Measurements from ENCODE around the gene KAT7.

Gene KAT7

DNA sequence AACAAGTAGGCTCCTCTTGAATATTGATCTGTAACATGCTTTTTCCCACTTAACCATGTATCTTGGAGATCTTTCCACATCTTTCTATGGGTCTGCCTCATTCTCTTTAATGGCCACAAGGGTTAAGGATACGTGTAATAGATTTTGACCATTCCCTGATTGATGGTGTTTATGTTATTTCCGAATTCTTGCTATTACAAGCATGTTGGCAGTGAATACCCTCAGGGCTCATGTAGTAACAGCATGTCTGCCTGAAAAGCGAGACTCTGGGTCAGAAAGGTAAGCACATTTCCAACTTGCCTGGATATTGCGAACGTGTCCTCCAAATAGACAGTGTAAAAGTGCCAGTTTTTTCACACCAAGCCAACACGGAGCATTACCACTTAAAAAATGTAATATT, 54.4 kb downstream of the KAT7 start:
- no peak for DNase-seq (ENCODE audit: low read depth, low spot score)

DNA sequence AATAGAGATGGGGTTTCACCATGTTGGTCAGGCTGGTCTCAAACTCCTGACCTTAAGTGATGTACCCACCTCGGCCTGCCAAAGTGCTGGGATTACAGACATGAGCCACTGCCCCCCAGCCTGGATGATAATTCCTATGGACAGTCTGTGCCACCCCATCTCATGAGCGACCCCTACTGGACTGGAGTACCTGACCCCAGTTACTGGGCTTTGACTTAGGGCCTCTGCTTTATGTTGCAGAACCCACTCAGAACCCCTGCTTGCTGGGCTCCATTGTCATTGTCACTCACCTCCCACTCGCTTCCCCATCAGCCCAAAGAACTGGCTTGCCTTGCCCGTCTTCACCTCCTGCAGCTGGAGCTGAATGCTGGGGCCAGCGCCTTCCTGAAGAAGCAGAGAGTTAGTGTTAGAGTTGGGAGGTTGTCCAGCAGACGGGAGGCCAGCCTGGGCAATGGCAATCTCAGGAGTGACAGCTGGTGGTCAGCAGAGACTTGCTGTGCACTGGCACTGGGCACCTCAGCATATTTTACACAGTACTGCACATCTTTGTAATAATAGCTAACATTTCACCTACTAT, 55.4 kb downstream of the KAT7 start:
- DNase-seq (ENCODE audit: low read depth, low spot score) = no peak

DNA sequence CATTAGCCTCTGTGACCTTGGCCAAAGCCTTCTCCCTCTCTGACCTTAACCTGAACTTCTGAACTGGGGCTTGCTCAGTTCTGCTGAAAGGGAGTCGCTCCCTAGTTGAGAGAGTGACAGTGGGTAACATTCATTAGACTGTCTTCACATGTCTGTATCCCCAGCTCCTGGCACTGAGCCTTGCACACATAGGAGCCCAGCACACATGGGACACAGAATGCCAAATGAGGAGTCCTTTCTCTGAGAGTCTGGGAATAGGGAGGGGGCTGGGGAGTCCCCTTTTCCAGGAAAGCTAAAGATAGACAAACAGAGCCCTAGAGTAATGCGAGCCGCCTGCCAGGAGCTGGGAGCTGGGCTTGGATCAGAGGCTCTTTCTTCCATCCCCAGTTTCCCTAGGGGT, 56.8 kb downstream of the KAT7 start:
- no peak for DNase-seq (ENCODE audit: low read depth, low spot score)

DNA sequence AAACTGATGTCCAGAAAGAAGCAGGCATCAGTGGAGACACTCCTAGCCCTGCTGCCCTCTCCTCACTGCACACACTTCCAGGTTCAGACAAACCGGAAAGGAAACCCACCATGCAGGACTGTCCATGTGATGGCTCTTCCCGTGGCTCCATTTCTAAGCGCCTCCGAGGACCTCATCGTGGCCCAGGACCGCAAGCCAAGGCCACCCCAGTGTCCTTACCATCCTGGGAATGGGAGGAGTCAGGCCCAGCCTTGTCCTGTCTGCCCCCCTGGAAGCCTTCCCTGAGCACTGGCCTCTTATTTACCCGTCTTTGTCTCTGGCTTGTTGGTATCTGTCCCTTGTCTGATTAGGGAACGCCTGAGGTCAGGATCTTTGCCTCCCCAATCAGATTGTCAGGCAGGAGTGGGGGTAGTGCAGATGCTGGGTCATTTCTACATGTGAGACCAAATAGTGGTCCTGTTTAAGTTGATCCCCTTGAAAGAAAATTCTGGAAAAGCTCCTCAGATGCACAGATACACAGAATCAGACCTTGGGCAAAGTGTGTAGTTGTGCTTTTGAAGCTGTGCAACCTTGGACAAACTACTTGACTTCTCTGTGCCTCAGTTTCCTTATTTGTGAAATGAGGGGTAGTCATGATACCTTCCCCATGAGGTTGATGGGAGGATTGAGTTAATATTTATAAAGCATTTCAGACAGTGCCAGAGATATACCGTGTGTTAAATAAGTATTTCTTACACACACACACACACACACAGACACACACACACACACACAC, 58.6 kb downstream of the KAT7 start:
- DNase-seq (ENCODE audit: low read depth, low spot score) = no peak

DNA sequence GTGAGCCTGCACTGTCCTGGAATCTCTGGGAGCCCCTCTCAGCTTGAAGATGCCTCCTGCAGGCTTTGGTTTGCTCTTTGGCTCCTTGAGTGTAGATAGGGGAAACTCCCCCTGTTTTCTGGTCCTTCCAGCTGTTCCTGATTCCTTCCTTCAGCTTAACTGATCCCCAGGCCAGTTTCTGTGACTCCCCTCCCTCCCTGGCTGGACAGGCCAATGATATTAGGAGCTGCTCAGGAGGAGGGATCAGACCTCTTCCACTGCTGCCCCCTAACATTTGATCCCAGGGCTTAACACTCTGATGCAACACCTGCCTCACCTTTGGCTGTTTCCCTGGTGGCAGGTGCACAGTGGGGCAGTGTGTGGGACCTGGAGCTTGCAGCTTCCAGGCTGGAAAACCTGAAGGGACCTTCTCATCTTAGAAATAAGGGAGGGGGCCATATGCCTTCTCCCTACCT, 59.6 kb downstream of the KAT7 start, which contains the start of gene TAC4:
TAC4 (minus strand) TSS at position 51 of the 455 bp plus-strand sequence. CDS start 52 bp downstream, outside the sequence.
- no peak for DNase-seq (ENCODE audit: low read depth, low spot score)

DNA sequence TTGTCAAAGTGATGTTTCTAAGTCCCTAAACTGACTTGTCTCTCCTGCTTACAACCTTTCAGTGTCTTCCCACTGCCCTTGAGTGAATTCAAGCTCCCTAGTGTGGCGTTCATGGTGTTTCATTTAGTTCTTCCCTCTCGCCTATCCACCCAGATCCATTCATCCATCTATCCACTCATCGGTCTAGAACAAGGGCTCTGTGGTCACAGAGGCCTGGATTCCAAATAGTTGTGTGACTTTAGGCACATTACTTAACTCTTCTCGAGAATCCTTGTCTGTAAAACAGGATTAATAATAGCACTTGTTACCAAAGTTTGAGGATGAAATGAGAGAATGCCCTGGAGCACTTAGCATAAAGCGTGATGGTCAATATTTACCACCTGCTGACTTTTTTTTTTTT, 60.3 kb downstream of the KAT7 start:
- no peak for DNase-seq (ENCODE audit: low read depth, low spot score)

DNA sequence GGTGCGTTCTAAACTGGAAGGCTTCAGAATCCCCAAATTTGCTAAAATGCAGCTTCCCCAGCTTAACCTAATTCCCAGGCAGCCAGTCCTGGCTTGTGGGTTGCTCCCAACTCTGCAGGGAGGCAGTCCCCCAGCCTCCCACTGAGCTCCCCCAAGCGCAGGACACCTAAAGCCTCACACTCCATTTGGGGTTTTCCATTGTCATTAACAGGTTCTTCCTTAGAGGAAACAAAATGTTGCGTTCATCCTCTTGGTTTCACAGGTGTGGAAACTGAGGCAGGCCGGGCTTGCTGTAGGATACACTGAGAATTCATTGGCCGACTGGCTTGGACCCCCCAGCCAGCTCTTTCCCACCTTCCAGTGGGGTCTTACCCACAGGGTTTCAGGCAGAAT, 61.7 kb downstream of the KAT7 start:
- no peak for DNase-seq (ENCODE audit: low read depth, low spot score)

DNA sequence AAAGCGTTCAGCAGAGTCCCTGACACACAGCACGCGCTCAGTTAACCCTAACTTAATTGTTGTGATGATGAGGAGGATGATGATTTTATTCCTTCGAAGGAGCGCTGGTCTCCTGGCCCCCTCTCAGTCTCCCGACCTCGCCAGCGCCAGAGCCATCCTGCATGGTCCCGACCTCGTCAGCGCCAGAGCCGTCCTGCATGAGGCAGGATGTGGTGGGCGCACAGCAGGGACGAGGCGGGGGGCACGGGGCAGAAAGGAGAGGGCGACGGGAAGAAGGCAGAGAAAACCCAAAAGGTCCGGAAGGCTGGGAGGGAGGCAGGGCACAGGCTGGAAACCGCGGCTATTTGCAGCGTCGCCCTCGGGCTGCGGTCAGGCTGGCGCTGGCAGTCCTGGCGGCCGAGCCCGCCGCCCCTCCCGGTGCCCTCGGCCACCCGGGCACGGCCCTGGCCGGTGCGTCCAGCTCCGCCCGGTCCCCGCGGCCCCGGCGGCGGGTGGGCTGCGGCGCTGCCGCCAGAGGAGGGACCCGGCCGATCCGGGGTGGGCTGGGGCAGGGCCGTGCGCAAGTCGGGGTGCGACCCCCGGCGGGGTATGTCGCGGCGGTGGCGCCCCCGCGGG, 62.4 kb downstream of the KAT7 start:
- DNase-seq (ENCODE audit: low read depth, low spot score) = no peak

DNA sequence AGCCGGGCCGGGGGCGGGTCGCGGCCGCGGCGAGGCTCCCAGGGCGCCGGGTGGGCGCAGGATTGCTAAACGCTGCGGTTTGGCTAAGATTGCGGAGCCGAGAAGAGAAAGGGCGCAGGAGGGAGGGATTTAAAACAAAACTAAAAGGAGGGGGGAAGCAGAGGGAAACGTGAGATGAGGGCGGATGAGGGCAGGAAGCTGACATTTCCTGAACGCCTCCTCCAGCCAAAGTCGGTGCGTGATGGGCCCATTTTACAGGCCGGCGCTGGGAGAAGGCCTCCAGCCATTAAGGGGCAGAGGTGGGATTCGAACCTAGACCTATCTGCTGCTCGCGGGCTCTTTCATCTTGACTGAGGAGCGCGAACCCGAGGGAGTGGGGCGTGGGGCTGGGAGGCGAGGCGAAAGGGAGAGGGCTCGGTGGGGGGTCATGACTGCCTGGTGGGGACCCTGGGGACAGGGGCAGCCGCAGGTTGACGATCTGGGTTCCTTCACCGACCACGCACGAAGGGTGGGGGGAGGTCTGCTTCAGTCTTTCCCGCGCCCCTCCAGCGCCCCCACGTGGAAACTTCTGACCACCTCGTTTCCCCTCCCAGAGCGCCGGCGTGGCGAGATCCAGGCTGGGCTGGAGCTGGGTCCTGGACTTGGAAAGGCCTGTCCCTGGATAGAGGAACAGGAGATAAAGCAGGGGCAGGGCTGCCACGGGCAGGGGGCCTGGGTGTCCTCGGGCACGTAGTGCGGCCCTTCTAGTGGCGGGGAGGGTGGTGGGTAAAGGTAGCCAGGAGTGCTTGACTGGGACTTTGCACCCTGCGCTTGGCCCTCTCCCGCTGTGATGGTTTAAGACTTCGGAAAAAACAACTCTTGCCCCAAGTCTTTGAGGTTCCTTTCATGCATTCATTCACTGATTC, 63.2 kb downstream of the KAT7 start:
- no peak for DNase-seq (ENCODE audit: low read depth, low spot score)

DNA sequence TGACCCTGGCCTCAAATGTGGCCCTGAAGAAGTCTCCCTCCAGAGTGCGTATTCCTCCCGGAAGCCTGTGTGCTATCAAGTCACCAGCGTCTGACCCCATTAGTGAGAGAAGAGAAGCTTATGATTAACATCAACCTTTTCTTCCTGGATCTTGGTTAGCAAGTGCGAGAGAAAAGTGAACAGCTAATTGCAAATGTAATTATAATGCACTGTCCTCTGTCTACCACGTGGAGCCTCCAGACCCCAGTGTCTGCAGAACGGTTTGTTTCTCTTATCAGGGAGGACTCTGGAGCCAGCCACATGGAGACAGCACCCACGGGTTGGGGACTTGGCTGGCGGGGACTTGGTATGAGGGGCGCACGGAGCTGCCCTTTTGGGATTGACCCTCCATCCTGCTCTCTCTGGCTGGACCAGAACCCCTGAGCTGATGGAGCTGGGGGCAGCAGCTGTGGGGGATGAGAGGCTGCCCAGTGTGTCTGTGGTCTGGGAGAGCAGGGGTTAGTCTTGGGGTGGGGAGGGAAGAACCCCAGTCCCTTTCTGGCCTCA, 65.1 kb downstream of the KAT7 start:
- no peak for DNase-seq (ENCODE audit: low read depth, low spot score)

DNA sequence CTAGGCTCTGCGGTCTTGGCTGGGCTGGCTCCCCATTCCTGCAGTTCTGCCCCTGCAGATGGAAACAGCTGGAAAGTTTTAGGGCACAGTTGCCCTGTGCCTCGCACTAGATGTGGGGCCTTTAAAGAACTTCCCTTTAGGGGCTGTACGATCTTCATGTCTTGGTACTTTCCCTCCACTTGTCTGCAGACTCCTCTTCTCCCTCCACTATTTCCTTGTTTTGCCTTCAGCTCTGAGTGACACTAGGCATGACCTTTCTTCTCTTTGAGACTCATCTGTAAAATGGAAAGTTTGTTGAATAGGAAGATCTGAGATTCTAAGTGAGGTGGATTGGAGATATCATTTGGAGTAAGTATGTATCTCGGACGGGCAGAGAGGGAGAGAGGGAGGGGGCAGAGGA, 65.6 kb downstream of the KAT7 start:
- DNase-seq (ENCODE audit: low read depth, low spot score) = no peak

DNA sequence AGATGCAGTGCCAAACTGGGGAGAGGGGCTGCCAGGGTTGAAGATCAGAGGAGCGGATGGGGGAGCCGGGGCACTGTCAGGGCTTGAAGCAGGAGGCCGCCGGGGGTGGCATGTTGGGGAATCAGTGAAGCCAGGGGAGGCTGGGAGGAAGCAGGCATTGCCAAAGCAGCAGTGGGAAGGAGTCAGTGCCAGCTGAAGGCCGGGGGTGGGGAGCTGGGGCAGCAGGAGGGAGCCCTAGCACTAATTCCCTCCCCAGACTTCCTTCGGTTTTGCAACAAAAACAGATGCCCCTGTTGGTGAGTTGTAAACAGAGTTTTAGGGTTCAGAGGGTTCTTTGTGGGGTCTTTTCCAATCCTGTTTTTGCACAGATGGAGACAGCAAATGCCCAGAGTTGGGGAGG, 70.3 kb downstream of the KAT7 start:
- DNase-seq (ENCODE audit: low read depth, low spot score) = no peak

DNA sequence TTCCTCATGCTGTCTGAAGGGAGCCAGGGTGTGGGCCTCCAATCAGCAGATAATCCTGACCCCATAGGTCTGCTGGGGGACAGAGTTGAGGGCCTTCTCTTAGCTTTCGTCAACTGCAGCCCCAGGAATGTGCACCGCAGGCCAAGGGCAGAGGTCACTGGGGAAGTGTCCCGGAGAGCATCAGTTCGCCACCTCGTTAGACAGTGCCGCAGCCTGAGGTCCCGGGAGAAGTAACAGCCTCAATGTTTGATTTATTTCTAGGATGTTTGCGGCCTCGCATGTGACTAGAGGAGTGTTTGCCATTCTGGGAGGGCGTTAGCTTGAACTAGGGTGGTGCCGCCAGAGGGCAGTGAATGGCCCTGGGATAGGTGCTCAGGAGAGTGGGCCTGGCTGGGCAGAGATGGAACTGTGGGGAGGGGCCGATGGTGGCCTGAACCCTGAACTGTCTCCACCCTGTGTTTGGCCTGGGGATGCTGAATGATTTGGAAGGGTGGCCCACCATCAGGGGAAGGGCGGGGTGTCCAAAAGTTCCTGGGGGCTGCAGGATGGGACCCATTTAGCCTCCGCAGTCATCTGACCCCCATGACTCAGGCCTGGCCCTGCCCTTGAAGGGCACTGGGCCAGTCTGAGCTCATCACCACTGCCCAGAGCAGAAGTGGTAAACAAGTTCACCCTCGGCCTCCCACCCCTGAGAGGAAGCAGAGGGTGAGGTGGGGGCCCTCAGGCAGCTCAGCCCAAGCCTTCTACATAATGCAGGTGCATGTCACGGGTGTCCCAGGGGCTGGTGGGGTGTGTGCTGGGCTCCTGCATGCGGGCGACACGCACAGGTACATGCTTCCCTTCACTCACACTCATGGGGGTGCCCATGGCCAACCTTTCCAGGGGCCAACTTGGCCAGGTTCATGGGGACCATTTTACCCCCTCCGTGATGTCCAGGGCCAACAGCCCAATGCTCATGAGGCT, 71.8 kb downstream of the KAT7 start:
- no peak for DNase-seq (ENCODE audit: low read depth, low spot score)

DNA sequence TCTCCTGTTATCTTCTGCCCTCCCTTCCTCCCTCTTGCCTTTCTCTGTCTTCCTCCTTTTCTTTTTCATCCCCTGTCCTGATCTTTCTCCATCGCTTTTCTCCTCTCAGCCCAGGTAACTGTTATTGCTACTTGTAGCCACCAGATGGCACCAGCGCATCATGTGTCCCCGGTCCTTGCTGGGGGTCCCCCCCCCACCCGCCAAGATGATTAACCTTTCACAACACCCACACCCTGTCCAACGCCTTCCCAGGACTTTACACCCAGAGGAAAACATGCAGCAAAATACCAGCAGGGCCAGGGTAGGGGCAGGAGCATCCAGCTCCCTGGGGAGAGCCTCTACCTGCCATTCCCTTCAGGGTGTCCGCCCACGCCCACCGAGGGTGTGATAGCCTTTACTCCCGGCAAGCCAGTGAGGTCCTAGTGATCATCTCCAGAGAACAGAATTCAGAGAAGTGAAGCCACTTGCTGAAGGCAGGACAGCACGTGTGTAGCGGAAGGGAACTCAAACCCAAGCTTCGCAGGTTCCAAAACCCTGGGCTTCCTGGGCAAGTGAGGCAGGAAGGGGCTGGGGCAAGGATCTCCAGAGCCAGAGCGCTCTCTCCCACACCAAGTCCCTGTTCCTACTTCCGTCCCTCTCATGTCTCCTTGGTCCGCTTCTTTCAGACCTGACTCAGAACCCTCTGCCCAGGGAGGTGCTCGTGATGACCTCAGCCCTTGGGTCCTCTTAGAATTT, 72.8 kb downstream of the KAT7 start:
- no peak for DNase-seq (ENCODE audit: low read depth, low spot score)

DNA sequence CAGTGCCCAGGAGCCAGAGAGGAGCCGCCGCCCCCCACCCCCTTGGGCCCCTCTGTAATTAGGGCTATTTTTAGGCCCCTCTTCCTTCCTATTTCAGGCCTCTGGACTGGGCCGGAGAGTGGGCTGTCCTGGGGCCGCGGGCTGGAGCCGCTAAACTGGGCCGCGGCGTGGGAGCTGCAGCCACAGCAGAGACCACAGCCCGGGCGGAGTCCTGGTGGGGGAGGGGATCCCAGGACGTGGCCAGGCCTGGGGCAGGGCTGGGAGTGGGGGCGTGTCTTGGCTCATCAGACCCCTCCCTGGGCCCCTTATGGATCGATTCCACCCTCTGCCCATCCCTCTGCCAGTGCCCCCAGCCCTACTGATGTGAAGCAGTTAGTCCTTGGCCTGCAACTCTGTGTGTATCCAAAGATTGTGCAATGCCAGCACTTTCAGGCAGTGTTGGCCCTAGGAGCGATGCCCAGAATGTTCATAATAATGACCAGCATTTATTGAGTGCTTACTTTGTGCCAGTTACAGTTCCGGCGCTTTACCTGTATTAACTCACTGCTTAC, 74.4 kb downstream of the KAT7 start:
- no peak for DNase-seq (ENCODE audit: low read depth, low spot score)

DNA sequence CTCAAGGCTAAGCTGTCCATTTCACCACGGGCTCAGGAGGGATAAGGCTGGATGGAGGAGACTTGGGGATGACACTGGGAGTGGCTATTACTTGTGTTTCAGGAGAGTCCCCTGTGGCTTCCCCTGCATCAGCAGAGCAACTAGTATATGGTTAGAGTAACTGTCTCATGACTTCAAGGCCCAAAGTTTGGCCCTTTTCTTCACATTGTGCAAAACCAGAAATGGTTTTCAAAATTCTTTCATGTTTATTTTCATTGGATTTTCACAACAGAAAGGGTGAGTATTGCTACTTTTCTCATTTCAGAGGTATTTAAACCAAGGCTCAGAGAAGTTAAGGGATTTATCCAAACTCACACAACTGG, 77.5 kb downstream of the KAT7 start:
- DNase-seq (ENCODE audit: low read depth, low spot score) = no peak

DNA sequence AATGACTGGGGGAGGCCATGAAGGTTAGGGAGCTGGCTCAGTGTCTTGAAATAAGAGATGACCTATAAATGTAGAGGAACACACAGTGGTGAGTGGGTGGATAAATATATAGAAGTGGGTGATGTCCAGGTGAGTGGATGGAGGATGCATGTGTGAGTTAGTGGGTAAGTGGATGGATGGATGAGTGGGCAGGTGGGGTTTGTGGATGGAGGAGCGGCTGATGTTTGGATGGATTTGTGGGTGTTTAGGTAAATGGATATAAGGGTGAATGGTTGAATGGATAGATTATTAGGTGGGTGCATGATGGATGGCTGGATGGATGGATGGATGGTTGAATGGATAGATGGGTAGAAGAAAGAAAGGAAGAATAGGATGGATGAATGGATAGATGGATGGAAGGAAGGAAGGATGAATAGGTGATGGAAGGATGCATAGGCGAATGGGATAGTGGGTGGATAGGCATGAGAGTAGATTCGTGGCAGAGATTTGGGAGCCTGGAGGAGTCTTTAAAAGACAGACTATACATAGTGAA, 78.5 kb downstream of the KAT7 start:
- DNase-seq (ENCODE audit: low read depth, low spot score) = no peak

DNA sequence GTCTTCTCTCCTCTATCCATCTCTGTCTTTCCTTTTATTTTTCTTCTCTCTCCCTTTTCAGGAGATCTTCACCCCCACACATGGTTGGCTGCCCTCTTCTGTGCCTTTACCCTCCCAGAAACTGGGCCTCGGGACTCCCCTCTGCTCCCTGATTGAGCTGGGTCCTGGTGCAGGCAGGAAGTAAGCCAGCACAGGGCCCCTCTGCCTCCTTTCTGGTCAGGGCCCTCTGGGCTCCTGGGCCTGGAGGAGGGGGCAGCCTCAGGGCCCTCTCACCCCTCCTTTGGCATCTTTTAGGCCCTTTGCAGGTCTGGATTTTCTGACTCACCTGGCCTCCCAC, 80.5 kb downstream of the KAT7 start:
- no peak for DNase-seq (ENCODE audit: low read depth, low spot score)

DNA sequence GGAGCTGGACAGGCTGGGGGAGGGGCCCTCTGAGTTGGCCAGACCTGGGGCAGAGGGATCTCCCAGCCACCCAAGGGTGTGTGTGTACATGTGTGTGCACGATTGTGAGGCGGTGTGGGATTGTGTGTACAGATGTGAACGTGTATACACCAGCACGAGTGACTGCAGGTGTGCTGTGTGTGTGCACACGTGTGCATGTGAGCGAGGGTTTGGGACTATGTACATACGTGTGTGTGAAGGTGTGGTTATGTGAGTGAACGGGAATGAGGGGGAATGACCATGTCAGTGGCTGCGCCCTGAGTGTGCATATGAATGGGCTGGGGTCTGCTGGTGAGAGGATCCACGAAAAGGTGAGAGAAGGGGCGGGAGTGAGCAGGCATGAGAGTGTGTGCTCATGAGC, 81.8 kb downstream of the KAT7 start:
- DNase-seq (ENCODE audit: low read depth, low spot score) = no peak
